ENCODE measurements around the gene PLXNA4.

The PLXNA4 gene

GRCh38 chr7:132100981-132101380 lies 475.3 kb downstream of the PLXNA4 start:
- DNase-seq, result no peak

DNA sequence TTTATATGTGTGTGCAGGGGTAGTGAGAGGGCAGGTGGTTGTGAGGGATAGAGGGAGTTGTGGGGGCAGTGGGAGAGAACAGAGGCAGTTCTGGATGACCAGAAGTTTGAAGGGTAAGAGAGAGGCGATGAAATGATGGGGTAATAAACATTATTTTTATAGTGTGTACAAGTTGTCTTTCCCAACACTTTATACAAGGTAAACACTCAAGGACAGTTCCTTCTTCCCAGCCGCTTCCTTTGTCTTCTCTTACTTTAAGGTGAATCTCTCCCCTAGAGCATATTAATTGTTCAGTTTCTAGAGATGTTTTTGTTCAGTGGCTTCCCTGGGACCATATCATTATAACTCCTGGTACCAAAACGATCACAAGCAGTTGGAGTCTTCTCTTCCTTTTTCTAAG lies 475.8 kb downstream of the PLXNA4 start:
- no peak for DNase-seq

GRCh38 chr7:132099163-132099562 lies 477.1 kb downstream of the PLXNA4 start:
- DNase-seq, result no peak

DNA sequence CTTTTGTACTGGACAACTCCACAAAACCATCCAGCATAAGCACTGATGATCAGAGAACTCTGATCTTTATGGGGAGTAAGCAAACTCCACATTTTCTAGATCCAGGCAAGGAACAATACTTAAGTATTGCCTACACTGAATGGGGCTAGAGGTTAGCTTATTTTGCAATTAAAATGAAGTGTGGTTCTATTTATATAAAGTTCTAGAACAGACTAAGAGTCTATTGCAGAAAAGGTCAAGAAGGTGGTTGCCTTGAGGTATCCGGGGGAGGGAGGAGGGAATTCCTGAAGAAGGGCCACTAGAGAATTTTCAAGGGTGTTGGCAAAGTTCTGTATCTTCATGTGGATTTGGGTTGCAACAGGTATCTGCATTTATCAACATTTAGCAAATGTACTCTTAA lies 477.9 kb downstream of the PLXNA4 start:
- no peak for DNase-seq

- DNase-seq, result no peak
Observed at GRCh38 chr7:132097550-132098134, 478.6 kb downstream of the PLXNA4 start.

GRCh38 chr7:132095111-132095765 lies 481.0 kb downstream of the PLXNA4 start:
- no peak for DNase-seq

DNA sequence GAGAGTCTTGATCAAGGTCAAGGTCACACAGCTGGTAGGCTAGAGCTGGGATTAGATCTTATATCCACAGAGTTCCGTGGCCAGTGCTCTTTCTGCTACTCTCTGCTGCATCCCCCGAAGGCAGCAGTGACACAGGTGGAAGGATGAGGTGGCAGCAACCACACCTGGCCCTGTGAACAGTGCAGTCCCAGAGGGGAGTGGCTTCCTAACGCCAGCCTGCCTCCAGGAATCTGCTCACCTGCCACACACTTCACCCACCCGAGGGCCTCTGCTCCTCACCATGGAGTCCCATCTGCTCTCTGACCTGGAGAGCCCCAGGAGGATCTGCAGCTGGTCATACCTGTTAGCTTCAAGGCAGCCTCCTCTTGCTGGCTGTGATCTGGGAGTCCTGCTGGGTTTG lies 484.2 kb downstream of the PLXNA4 start:
- DNase-seq, result no peak

DNA sequence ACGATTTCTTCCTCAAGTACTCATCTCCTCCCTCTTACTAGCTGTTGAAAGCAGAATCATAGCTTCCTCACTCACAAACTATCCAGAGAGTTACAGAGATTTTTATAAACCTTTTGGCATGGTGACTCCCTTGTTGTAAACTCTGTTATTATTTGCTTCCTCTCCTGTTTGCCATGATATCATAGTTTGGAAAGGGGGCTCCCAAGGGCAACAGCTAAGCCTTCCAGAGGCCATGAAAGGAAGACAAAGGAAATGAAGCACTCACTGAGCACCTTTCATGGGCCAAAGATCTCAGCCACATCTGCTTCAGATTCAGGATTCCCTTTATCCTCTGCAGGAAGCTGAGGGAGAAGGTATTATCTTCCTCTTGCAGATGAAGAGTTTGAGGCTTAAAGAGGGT lies 484.6 kb downstream of the PLXNA4 start:
- no peak for DNase-seq

- DNase-seq, result no peak
Observed at GRCh38 chr7:132090444-132090843, 485.8 kb downstream of the PLXNA4 start.

- DNase-seq, result no peak
Observed at GRCh38 chr7:132089356-132089755, 486.9 kb downstream of the PLXNA4 start.

- no peak for DNase-seq
Observed at GRCh38 chr7:132087421-132087820, 488.8 kb downstream of the PLXNA4 start.

DNA sequence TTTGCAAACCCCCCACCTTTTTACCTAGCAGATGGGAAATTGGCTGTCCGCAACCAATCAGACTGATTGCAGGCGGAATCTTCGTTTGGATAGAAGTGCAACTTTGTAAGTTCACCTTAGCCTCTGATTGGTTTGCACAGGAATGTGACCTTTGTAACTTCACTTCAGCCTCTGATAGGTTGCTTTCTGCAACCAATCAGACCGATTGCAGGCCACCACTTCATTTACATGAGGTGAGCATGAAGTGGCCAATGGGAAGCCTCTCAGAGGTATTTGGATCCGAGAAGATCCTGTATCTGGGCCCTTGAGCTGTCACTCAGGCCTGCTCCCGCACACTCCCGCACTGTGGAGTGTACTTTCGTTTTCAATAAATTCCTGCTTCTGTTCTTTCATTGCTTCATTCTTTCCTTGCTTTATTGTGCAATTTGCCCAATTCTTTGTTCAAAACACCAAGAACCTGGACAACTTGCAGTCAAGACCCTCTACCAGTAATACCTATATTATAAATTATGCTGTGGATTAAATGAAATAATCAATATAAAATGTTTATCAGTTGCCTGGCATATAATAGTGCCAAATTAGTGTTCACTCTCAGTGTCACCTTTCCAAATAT lies 491.4 kb downstream of the PLXNA4 start:
- DNase-seq, result no peak

DNA sequence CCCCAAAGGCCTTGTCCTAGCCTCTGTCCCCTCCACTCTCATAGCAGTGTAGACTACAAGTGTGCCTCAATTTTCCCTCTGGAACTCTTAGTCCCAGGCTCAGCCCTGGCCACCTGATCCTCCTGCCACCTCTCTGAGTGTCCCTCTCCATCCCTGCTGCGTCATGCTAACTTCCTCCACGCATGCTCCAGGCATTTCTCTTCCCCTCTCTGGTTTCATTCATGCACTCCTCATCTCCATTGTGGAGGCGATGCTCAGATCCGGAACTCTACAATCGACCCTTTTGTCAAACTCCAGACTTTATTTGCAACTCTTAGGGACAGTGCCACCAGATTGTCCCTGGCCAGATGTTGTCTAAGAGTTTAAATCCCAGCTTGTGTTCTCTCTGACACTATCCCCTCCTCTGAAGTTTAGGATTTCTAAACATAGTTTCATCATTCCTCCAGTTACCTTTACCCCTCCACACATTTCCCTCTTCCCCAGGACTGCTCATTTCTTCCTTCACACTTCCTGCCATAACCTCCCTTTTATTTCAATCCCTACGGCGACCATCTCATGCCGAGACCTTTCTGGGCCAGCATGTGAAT lies 492.6 kb downstream of the PLXNA4 start:
- DNase-seq, result no peak

- no peak for DNase-seq
Observed at GRCh38 chr7:132083126-132083525, 493.1 kb downstream of the PLXNA4 start.

DNA sequence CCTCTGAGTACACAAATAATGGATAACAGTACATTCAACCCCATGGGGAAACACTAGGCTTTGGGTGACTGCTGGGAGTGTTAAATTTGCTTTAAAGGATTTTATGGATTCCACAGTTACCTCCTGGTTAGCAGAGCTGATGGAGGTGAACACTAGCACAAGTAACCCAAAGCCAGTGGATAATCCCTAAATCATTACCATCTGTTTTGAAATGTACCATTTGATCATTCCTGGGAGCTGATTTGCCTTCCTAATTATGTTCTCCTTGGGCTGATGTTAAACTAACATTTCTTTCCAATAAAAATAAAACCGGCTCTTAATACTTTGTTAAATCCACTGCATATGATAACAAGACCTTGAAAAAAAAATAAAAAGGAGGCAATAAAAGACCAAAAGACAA lies 493.9 kb downstream of the PLXNA4 start:
- DNase-seq, result no peak

- no peak for DNase-seq
Observed at GRCh38 chr7:132081686-132082085, 494.6 kb downstream of the PLXNA4 start.

DNA sequence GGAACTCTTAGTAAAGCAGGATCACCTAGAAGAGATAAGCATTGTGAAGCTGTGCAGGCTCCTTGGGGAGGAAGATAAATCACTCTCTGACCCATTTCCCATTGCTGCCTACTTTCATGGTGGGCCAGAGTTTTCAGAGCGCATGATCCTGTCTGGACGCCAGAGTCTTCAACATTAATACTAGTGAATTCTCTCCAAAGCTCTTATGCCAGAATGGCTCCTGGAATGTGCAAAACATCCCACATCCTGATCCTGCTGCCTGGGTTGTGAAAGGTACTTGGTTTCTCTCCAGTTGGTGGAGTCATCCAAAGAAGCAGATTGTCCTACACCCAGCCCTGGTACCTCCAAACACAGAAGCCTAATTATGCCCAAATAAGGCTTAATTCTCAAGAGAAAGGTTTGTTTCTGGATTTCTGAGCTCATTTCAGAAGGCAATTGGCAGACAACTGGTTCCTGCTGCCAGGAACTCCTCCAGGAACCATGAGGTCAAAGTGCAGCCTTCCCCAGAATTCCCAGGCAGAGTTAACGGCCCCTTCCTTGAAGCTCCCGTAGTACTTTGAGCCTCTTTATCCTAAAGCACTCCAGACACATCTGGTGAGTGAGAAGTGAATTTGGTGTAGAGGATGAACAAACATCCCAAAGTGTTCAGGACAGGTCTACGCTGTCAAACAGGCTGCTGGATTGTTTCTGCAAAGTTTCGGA lies 495.2 kb downstream of the PLXNA4 start:
- DNase-seq, result no peak

GRCh38 chr7:132080467-132080866 lies 495.8 kb downstream of the PLXNA4 start:
- no peak for DNase-seq

DNA sequence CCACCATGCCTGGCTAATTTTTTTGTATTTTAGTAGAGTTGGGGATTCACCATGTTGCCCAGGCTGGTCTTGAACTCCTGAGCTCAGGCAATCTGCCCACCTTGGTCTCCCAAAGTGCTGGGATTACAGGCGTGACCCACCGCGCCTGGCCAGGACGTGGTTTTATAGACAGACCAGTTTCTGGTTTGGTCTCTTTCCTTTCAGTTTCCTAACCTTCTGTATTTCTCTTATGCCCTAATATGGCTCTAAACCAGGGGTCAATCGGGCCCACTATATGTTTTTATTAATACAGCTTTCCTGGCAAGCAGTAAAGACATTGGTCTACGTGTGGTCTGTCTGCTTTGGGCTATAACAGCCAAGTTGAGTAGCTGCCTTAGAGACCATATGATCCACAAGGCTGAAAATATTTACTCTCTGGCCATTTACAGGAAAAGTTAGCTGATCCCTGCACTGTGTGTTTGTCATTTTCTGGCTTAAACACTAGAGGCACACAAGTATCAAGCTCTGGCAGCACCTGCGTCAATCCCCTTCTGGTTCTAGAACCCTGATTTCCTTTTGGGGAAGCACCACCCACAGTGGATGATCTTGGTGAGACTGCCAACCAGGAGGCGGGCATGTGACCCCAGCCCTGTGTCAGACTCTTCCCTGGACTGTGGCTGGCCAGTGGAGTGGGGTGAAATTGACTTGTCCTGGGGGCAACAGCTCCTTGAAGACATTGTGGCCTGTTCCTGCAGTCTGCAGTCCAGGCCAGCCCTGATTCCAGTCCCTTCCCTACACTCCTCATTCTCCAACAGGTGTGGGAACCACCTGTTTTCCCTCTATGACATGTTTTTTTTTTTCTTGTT lies 497.2 kb downstream of the PLXNA4 start:
- no peak for DNase-seq

- no peak for DNase-seq
Observed at GRCh38 chr7:132077971-132078685, 498.1 kb downstream of the PLXNA4 start.

DNA sequence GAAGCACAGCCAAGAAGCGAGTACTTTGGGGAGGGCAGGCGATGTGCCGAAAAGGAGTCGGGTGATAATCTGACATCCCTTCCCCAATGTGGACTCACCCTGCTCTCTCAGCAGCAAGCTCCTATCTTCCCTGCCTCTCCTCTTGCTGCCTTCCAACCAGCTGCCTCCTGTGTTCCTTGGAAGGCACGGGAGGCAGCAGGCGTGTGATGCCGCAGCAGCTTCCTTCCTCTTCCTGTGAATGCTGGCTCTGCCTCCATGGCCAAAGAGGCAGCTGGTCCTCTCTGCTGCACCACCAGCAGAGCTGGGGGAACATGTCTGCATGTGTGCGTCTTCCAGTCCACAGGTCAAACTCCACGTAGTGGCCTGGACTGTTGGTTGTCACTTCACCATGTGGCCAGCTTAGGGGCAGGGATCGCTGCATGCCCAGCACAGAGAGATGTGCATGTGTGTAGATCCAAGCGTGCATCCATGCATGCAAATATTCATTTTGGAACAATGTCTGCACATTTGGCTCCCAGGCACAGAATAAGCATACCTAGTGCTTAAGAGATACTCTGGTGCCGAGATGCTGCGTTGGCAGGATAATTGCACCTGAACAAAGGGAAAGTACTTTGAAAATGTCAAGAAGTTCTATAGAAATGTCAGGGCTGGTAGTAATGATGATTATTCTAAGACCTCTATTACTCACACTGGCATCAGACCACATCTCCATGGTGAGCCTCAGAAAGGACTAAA lies 499.8 kb downstream of the PLXNA4 start:
- DNase-seq, result no peak
